HG02798 (cell line): ENCODE measurements around the gene SLC37A2.

Source experiments
- ATAC-seq: cut with Tn5 transposase; IDR thresholded peaks from one replicate; pipeline ENCODE4 v1.9.1; 2021; ENCODE audit warnings: mild to moderate bottlenecking; ENCODE audit not compliant: unreplicated experiment, poor library complexity

Gene SLC37A2

GRCh38 chr11:125069796-125070195, 6.7 kb downstream of the SLC37A2 start:
- no peak for ATAC-seq

GRCh38 chr11:125070699-125071254, 7.7 kb downstream of the SLC37A2 start:
- ATAC-seq: peak; percentile 70

GRCh38 chr11:125071435-125071834, 8.3 kb downstream of the SLC37A2 start:
- no peak for ATAC-seq

GRCh38 chr11:125071846-125072217, 8.7 kb downstream of the SLC37A2 start:
- no peak for ATAC-seq

GRCh38 chr11:125072218-125072960, 9.3 kb downstream of the SLC37A2 start:
- ATAC-seq: peak; percentile 84

GRCh38 chr11:125072961-125073590, 10.0 kb downstream of the SLC37A2 start:
- no peak for ATAC-seq

- ATAC-seq: no peak
Measured at GRCh38 chr11:125073616-125074483, 10.7 kb downstream of the SLC37A2 start.

GRCh38 chr11:125074511-125075241, 11.6 kb downstream of the SLC37A2 start:
- ATAC-seq: no peak

GRCh38 chr11:125075242-125075625, 12.1 kb downstream of the SLC37A2 start:
- ATAC-seq: no peak

GRCh38 chr11:125075900-125076317, 12.8 kb downstream of the SLC37A2 start:
- ATAC-seq: no peak

GRCh38 chr11:125076378-125076945, 13.4 kb downstream of the SLC37A2 start:
- ATAC-seq: no peak

GRCh38 chr11:125078016-125078415, 14.9 kb downstream of the SLC37A2 start:
- no peak for ATAC-seq

GRCh38 chr11:125078516-125079140, 15.5 kb downstream of the SLC37A2 start:
- ATAC-seq: no peak

- no peak for ATAC-seq
Measured at GRCh38 chr11:125079151-125079877, 16.2 kb downstream of the SLC37A2 start.

GRCh38 chr11:125079878-125080530, 16.9 kb downstream of the SLC37A2 start:
- ATAC-seq: no peak

- no peak for ATAC-seq
Measured at GRCh38 chr11:125080531-125080911, 17.4 kb downstream of the SLC37A2 start.

- ATAC-seq: no peak
Measured at GRCh38 chr11:125081098-125081798, 18.1 kb downstream of the SLC37A2 start.

GRCh38 chr11:125082040-125082439, 18.9 kb downstream of the SLC37A2 start:
- ATAC-seq: no peak
